Glutamatergic neuron (in vitro differentiated cells): Measurements from ENCODE around the gene GYG2. TPM values are rescaled to one million over a fixed set of nuclear protein-coding genes. Genes with fewer than 3 reads are reported as not detected.

ENCODE experiments used
- DNase-seq: peaks from one replicate; pipeline ENCODE4 v3.0.0; 2022
- H3K27ac Mint-ChIP-seq: one replicate; pipeline ENCODE4 v1.8.0; 2020; ENCODE audit warnings: mild to moderate bottlenecking, mixed read lengths, inconsistent platforms; ENCODE audit not compliant: unreplicated experiment
- H3K27me3 Mint-ChIP-seq: one replicate; pipeline ENCODE4 v1.8.0; 2020; ENCODE audit warnings: mild to moderate bottlenecking, moderate library complexity, mixed read lengths, inconsistent platforms; ENCODE audit not compliant: unreplicated experiment
- H3K36me3 Mint-ChIP-seq: one replicate; pipeline ENCODE4 v1.8.0; 2020; ENCODE audit warnings: mild to moderate bottlenecking, mixed read lengths, inconsistent platforms; ENCODE audit not compliant: unreplicated experiment
- H3K4me1 Mint-ChIP-seq: one replicate; pipeline ENCODE4 v1.8.0; 2020; ENCODE audit warnings: mild to moderate bottlenecking, low read depth, mixed read lengths, inconsistent platforms; ENCODE audit not compliant: unreplicated experiment
- H3K4me3 Mint-ChIP-seq: one replicate; pipeline ENCODE4 v1.8.0; 2020; ENCODE audit warnings: mild to moderate bottlenecking, mixed read lengths, inconsistent platforms; ENCODE audit not compliant: unreplicated experiment
- H3K9me3 Mint-ChIP-seq: one replicate; pipeline ENCODE4 v1.8.0; 2020; ENCODE audit warnings: mild to moderate bottlenecking, moderate library complexity, mixed read lengths, inconsistent platforms; ENCODE audit not compliant: unreplicated experiment
- total RNA-seq: library from RNA; stranded (reverse); fragmentation: NEBNext Ultra II Directional; extraction: Animal tissue kit (Norgen Biotek cat#: 25700); gene quantifications from one replicate; pipeline ENCODE4 v1.2.1, GENCODE V29; 2021; ENCODE audit not compliant: unreplicated experiment
- TF ChIP-seq, protein P1 (sequence below): fragments of 200-600 bp; sonication (generic); IDR thresholded peaks from one replicate; pipeline ENCODE4 v1.5.0; 2021; ENCODE audit not compliant: partially characterized antibody, unreplicated experiment

GYG2 gene
- total RNA-seq, 1 donor from 2014 or later: 21.9 TPM

DNA sequence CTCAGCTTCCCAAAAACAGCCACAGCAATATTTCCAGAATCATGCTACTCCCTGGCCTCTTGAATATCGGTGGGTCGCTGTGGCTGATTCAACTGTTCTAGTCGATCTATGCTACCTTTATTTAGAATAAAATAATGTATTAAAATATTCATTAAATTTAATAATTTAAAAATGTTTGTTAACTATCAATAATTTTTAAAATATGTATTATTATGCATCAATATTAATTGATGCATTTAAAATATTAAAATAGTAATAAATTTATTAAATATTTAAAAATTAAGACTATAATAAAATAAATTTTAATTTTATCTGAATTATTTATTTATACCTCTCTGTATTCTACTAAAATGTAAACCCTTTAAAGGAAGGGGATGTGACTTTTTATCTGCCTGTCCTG, 81.4 kb downstream of the GYG2 start:
- no peak overlapping the region for H3K27ac Mint-ChIP-seq
- peaks cover 6% of the 10 kb centered on the region for H3K27me3 Mint-ChIP-seq
- H3K4me1 Mint-ChIP-seq: no peaks in the 10 kb centered on the region
- H3K9me3 Mint-ChIP-seq: peaks cover 1% of the 10 kb centered on the region
- no peak for DNase-seq
- H3K4me3 Mint-ChIP-seq: no peak overlapping the region
- peaks cover 9% of the 10 kb centered on the region for H3K36me3 Mint-ChIP-seq
- TF ChIP-seq, protein P1, sequence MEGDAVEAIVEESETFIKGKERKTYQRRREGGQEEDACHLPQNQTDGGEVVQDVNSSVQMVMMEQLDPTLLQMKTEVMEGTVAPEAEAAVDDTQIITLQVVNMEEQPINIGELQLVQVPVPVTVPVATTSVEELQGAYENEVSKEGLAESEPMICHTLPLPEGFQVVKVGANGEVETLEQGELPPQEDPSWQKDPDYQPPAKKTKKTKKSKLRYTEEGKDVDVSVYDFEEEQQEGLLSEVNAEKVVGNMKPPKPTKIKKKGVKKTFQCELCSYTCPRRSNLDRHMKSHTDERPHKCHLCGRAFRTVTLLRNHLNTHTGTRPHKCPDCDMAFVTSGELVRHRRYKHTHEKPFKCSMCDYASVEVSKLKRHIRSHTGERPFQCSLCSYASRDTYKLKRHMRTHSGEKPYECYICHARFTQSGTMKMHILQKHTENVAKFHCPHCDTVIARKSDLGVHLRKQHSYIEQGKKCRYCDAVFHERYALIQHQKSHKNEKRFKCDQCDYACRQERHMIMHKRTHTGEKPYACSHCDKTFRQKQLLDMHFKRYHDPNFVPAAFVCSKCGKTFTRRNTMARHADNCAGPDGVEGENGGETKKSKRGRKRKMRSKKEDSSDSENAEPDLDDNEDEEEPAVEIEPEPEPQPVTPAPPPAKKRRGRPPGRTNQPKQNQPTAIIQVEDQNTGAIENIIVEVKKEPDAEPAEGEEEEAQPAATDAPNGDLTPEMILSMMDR: no peak

DNA sequence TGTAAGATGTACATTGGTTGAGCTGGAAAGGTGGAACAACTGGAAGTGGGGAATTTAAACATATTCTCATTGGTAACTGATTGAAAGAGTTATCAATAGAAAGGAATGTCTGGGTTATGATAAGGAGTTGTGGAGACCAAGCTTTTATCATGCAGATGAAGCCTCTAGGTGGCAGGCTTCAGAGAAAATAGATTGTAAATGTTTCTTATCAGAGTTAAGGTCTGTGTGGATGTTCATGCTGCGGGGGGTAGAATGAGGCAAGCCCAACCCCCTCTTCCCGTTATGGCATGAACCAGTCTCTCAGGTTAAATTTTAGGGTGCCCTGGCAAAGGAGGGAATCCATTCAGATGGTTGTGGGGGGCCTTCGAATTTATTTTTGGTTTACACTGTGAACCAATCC, 84.4 kb downstream of the GYG2 start:
- H3K4me3 Mint-ChIP-seq: no peak overlapping the region
- TF ChIP-seq, protein P1: no peak
- H3K27me3 Mint-ChIP-seq: peaks cover 4% of the 10 kb centered on the region

DNA sequence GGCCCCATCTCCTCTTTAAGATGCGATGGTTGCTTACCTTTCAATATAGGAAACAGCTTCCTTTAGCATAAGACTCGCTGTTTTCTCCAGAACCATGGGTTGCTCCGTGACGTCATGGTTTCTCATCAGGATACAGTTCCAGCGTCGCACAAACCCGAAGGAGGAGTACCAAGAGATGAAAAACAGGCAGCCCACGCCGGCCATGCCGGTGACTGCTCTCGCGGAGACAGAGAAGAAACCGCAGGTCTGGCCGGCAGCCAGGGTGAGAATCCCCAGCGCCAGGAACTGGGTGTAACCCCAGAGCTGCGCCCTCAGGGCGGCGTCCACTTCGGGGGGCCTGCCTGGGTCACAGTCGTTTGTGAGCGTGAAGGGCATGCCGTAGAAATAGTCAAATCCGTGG, 89.0 kb downstream of the GYG2 start:
- H3K4me3 Mint-ChIP-seq: no peak overlapping the region
- H3K4me1 Mint-ChIP-seq: no peaks in the 10 kb centered on the region
- peaks cover 6% of the 10 kb centered on the region for H3K9me3 Mint-ChIP-seq
- peaks cover 3% of the 10 kb centered on the region for H3K27me3 Mint-ChIP-seq
- no peak for DNase-seq
- peaks cover 21% of the 10 kb centered on the region for H3K36me3 Mint-ChIP-seq
- no peak overlapping the region for H3K27ac Mint-ChIP-seq
- TF ChIP-seq, protein P1: no peak

More for the DNA sequence above, 84.4 kb downstream of the GYG2 start:
- DNase-seq: no peak
- no peaks in the 10 kb centered on the region for H3K4me1 Mint-ChIP-seq
- H3K9me3 Mint-ChIP-seq: peaks cover 4% of the 10 kb centered on the region
- no peak overlapping the region for H3K27ac Mint-ChIP-seq
- peaks cover 8% of the 10 kb centered on the region for H3K36me3 Mint-ChIP-seq

DNA sequence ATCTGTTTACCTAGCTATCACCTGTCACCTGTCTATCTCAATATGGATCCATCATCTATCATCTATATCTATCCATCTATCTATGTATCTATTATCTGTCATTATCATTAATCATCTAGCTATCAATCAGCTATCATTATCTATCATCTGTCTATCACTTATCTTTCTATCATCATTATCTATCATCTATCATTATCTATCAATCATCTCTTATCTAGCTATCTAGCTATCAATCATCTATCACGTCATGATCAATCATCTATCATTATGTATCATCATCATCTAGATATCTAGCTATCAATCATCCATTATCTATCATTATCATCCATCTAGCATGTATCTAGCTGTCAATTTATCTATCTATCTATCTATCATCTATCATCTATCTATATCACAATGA, 92.5 kb downstream of the GYG2 start:
- Mint-ChIP-seq H3K27ac (no peak overlapping the region), H3K36me3 (peaks cover 21% of the 10 kb centered on the region), H3K4me1 (no peaks in the 10 kb centered on the region), H3K4me3 (no peak overlapping the region), H3K27me3 (peaks cover 2% of the 10 kb centered on the region), H3K9me3 (peaks cover 5% of the 10 kb centered on the region)
- TF ChIP-seq, protein P1: no peak
- DNase-seq: no peak

DNA sequence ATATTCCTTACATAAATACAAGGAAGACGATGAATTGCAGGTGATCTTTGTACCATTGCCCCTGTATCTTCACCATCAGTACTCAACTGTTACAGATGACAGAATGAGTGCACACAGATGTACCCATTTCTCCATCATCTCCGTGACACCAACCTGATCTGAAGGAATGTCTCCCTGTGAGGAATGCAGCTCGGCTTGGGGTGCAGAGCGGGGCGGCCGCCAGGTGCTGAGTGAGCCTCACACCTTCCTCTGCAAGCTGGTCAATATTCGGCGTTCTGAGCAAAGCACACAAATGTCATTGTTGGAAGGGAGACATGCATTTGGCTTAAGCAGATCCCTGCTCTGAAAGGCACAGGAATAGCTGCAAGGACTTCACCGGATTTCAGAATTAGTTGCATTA, 93.0 kb downstream of the GYG2 start:
- no peak overlapping the region for H3K4me3 Mint-ChIP-seq
- no peak for DNase-seq
- no peak overlapping the region for H3K27ac Mint-ChIP-seq
- H3K9me3 Mint-ChIP-seq: peaks cover 2% of the 10 kb centered on the region
- H3K27me3 Mint-ChIP-seq: peaks cover 3% of the 10 kb centered on the region
- peaks cover 16% of the 10 kb centered on the region for H3K36me3 Mint-ChIP-seq
- TF ChIP-seq, protein P1: no peak
- no peaks in the 10 kb centered on the region for H3K4me1 Mint-ChIP-seq
